Measurements from ENCODE around the gene USP24.

- TF ChIP-seq YY1 (IDR thresholded peaks at IDR 0.05; ENCODE audit: insufficient read depth, insufficient read length), result no peak
- TF ChIP-seq ZNF274 (IDR thresholded peaks at IDR 0.05; ENCODE audit: low read depth, low read length), result no peak
Measured at GRCh38 chr1:55244476-55245099, 29.4 kb upstream of the USP24 start.
